K562 (cell line): Measurements from ENCODE around the gene ZSWIM8. TPM values are rescaled to one million over a fixed set of nuclear protein-coding genes. Genes with fewer than 3 reads are reported as not detected.

Experiments
- BCL6 ChIP-seq: fragments of 250-450 bp; sonication (Bioruptor Pico); IDR thresholded peaks from 2 replicates; pipeline ENCODE4 v1.4.0; 2020
- C11orf30 ChIP-seq: fragments of 450-650 bp; IDR thresholded peaks from 2 replicates; pipeline ENCODE4 v1.6.1; 2016; ENCODE audit warnings: low read depth, mild to moderate bottlenecking
- EP400 ChIP-seq: fragments of 450-650 bp; IDR thresholded peaks from 2 replicates; pipeline ENCODE4 v1.6.1; 2017; ENCODE audit warnings: antibody characterized with exemption, mild to moderate bottlenecking, moderate library complexity
- KDM2B ChIP-seq: fragments of 250-450 bp; sonication (Bioruptor Pico); IDR thresholded peaks from 2 replicates; pipeline ENCODE4 v1.8.0; 2021; ENCODE audit warnings: mild to moderate bottlenecking, moderate library complexity
- LEF1 ChIP-seq: fragments of 450-650 bp; IDR thresholded peaks from 2 replicates; pipeline ENCODE4 v1.6.1; 2016; ENCODE audit warnings: mild to moderate bottlenecking
- SRSF7 ChIP-seq: fragments of 200-400 bp; formaldehyde crosslinking; optimal IDR thresholded peaks from 2 replicates; pipeline ENCODE3; 2017; ENCODE audit warnings: mild to moderate bottlenecking, low read depth, low read length
- ZNF324 ChIP-seq: fragments of 250-450 bp; sonication (Bioruptor Pico); IDR thresholded peaks from 2 replicates; pipeline ENCODE4 v1.4.0; 2020; ENCODE audit warnings: mild to moderate bottlenecking
- ZNF583 ChIP-seq: fragments of 250-450 bp; sonication (Bioruptor Pico); IDR thresholded peaks from 2 replicates; pipeline ENCODE4 v1.4.0; 2020
- polyA plus RNA-seq, 8 experiments: library from polyadenylated mRNA; depleted of rRNA in 4 of 8; stranded (reverse) in 5 of 8; unstranded in 3 of 8; fragments of >200 nt; fragmentation: Nextera tagmentation in 2 of 8; fragmentation: Illumina TruSeq in 1 of 8; extraction: Ambion mirVana in 2 of 8; extraction: Trizol in 1 of 8; gene quantifications; 2 replicates each; pipeline versions ENCODE4 v1.2.1 to v1.2.3, GENCODE V29; 2011 to 2014; ENCODE audit warnings: inconsistent platforms in 1 of 8, missing spikeins in 1 of 8
- total RNA-seq, 7 experiments: library from RNA; depleted of rRNA in 6 of 7; stranded (reverse); fragments of >200 nt in 6 of 7; fragmentation: Illumina TruSeq in 2 of 7; extraction: Trizol in 2 of 7; gene quantifications; 2 replicates each; pipeline versions ENCODE4 v1.2.1 to v1.2.3, GENCODE V29; 2011 to 2021; ENCODE audit warnings: low replicate concordance in 1 of 7
- TF ChIP-seq, protein P1 (sequence below), 2 experiments: fragments of 450-650 bp; IDR thresholded peaks; 2 replicates each; pipeline ENCODE4 v1.6.1; 2016; ENCODE audit warnings: mild to moderate bottlenecking in 2 of 2, borderline replicate concordance in 1 of 2, low read depth in 1 of 2, moderate library complexity in 1 of 2
- TF ChIP-seq, protein P2 (sequence below): sonication (generic); formaldehyde crosslinking; IDR thresholded peaks from 2 replicates; pipeline ENCODE4 v1.8.0; 2022; ENCODE audit warnings: mild to moderate bottlenecking, missing genetic modification reagents
- TF ChIP-seq, protein P3 (sequence below): fragments of 450-650 bp; conservative IDR thresholded peaks from 2 replicates; pipeline ENCODE4 v1.6.1; 2016; ENCODE audit warnings: missing genetic modification characterization, low read depth, mild to moderate bottlenecking, control low read depth, missing compliant biosample characterization
- TF ChIP-seq, protein P4 (sequence below): fragments of 250-450 bp; sonication (Bioruptor Pico); IDR thresholded peaks from 2 replicates; pipeline ENCODE4 v1.5.0; 2020; ENCODE audit warnings: mild to moderate bottlenecking, borderline replicate concordance
- TF ChIP-seq, protein P5 (sequence below): fragments of 250-450 bp; sonication (Bioruptor Pico); IDR thresholded peaks from 2 replicates; pipeline ENCODE4 v1.5.0; 2020; ENCODE audit warnings: mild to moderate bottlenecking

Gene ZSWIM8
- total and polyA plus RNA-seq, 9 of the 15 experiments (the other 6 are each of a cell fraction or from before 2014, with no cell fraction given) = 5.6 to 47.8 (median 26.7) TPM

DNA sequence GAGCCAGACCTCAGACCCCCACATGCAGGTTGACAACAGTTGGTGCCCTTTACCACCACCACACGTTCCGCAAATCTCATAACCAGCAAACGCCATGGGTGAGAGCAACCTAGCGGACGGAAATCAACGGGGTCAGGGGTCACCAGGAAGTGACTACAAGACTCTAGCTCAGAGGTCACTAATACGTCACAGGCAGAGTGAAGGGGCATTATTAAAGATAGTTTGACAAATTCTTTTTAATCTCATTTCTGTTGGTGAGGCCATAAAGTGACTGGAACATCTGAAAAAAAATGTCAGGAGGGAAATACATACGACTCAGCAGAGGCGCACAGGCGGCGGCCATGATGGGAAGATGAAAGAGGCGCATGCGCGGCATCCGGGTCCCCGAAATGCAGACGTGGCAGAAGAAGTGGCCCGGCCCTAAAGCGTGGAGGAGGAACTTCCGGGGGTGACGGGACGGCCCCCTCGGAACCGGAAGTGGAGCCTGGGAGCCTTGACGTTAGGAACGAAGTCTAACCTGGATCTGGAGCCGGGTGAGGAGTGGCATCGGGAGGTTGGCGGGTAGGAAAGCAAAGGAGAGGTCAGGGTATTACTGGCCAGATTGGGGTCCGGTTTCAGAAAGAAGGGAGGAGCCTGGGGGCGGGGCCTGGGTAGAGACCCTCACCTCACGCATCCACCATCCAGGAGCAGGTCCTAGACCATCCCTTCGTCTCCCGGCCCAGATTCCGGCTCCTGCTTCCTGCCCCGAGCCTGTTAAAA is 41.3 kb upstream of the ZSWIM8 start, which contains the start of gene SEC24C (continued):
- TF ChIP-seq, protein P1, sequence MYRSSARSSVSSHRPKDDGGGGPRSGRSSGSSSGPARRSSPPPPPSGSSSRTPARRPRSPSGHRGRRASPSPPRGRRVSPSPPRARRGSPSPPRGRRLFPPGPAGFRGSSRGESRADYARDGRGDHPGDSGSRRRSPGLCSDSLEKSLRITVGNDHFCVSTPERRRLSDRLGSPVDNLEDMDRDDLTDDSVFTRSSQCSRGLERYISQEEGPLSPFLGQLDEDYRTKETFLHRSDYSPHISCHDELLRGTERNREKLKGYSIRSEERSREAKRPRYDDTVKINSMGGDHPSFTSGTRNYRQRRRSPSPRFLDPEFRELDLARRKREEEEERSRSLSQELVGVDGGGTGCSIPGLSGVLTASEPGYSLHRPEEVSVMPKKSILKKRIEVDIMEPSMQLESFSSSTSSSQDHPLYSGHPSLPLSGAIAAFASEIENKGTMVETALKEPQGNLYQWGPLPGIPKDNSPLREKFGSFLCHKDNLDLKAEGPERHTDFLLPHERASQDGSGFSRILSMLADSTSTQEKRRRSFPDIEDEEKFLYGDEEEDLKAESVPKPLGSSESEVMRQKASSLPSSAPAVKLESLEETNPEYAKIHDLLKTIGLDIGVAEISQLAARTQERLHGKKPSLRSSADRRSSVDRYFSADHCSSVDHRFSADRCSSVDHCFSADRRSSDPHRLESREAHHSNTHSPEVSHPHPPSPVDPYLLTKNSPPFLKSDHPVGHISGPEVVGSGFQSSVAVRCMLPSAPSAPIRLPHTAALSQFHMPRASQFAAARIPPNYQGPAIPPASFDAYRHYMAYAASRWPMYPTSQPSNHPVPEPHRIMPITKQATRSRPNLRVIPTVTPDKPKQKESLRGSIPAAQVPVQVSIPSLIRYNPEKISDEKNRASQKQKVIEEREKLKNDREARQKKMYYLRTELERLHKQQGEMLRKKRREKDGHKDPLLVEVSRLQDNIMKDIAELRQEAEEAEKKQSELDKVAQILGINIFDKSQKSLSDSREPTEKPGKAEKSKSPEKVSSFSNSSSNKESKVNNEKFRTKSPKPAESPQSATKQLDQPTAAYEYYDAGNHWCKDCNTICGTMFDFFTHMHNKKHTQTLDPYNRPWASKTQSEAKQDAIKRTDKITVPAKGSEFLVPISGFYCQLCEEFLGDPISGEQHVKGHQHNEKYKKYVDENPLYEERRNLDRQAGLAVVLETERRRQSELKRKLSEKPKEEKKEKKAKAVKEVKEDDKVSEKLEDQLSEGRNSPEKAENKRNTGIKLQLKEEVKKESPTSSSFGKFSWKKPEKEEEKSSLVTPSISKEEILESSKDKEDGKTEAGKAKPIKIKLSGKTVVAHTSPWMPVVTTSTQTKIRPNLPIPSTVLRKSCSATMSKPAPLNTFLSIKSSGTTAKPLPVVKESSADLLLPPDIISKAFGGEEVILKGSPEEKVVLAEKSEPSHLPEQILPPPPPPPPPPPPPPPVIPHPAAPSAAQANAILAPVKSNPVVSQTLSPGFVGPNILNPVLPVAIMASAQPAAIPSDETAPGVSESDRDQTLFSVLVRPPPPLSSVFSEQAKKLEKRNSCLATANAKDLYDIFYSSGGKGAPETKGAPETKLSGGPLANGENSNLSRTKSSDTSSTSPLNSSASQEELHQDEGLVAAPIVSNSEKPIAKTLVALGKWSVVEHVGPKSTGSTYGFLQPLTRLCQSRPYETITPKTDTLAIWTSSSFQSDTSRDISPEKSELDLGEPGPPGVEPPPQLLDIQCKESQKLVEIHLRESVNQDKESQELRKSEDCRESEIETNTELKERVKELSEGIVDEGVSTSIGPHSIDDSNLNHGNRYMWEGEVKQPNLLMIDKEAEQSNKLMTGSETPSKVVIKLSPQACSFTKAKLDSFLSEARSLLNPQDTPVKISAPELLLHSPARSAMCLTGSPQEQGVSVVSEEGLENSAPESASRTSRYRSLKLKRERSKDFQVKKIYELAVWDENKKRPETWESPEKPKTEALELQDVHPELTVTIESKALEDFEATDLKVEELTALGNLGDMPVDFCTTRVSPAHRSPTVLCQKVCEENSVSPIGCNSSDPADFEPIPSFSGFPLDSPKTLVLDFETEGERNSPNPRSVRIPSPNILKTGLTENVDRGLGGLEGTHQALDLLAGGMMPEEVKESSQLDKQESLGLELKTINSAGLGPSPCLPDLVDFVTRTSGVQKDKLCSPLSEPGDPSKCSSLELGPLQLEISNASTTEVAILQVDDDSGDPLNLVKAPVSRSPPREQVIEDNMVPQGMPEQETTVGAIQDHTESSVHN (IDR thresholded peaks at IDR 0.05; ENCODE audit: borderline replicate concordance in 1 of 2, low read depth in 1 of 2) = peak in 1 of 2 experiments; percentile 96; a peak in 2 of 4 replicates
- TF ChIP-seq SRSF7 = no peak
- TF ChIP-seq EP400 = peak; percentile 100
- TF ChIP-seq LEF1 = peak; percentile 84
- TF ChIP-seq ZNF324 = peak; percentile 54
- peak; percentile 84 for TF ChIP-seq ZNF583 (CRISPR knock-in tag)
- TF ChIP-seq, protein P2, sequence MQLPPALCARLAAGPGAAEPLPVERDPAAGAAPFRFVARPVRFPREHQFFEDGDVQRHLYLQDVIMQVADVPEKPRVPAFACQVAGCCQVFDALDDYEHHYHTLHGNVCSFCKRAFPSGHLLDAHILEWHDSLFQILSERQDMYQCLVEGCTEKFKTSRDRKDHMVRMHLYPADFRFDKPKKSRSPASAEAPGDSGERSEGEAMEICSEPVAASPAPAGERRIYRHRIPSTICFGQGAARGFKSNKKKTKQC = no peak; the same call in 1 of the 2 replicates
- TF ChIP-seq KDM2B = peak; percentile 23; the same call in 1 of the 2 replicates
- peak; percentile 80 for TF ChIP-seq BCL6 (CRISPR knock-in tag)
- TF ChIP-seq, protein P3, sequence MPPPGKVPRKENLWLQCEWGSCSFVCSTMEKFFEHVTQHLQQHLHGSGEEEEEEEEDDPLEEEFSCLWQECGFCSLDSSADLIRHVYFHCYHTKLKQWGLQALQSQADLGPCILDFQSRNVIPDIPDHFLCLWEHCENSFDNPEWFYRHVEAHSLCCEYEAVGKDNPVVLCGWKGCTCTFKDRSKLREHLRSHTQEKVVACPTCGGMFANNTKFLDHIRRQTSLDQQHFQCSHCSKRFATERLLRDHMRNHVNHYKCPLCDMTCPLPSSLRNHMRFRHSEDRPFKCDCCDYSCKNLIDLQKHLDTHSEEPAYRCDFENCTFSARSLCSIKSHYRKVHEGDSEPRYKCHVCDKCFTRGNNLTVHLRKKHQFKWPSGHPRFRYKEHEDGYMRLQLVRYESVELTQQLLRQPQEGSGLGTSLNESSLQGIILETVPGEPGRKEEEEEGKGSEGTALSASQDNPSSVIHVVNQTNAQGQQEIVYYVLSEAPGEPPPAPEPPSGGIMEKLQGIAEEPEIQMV = no peak
- peak; percentile 97 for TF ChIP-seq C11orf30
- TF ChIP-seq, protein P4, sequence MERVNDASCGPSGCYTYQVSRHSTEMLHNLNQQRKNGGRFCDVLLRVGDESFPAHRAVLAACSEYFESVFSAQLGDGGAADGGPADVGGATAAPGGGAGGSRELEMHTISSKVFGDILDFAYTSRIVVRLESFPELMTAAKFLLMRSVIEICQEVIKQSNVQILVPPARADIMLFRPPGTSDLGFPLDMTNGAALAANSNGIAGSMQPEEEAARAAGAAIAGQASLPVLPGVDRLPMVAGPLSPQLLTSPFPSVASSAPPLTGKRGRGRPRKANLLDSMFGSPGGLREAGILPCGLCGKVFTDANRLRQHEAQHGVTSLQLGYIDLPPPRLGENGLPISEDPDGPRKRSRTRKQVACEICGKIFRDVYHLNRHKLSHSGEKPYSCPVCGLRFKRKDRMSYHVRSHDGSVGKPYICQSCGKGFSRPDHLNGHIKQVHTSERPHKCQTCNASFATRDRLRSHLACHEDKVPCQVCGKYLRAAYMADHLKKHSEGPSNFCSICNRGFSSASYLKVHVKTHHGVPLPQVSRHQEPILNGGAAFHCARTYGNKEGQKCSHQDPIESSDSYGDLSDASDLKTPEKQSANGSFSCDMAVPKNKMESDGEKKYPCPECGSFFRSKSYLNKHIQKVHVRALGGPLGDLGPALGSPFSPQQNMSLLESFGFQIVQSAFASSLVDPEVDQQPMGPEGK = peak; percentile 66; the same call in 1 of the 2 replicates
- TF ChIP-seq, protein P5, sequence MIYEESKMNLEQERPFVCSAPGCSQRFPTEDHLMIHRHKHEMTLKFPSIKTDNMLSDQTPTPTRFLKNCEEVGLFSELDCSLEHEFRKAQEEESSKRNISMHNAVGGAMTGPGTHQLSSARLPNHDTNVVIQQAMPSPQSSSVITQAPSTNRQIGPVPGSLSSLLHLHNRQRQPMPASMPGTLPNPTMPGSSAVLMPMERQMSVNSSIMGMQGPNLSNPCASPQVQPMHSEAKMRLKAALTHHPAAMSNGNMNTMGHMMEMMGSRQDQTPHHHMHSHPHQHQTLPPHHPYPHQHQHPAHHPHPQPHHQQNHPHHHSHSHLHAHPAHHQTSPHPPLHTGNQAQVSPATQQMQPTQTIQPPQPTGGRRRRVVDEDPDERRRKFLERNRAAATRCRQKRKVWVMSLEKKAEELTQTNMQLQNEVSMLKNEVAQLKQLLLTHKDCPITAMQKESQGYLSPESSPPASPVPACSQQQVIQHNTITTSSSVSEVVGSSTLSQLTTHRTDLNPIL (CRISPR knock-in tag) = peak; percentile 54; the same call in 1 of the 2 replicates
